ENCODE measurements around the gene ANO2. TPM values are rescaled to one million over a fixed set of nuclear protein-coding genes. Genes with fewer than 3 reads are reported as not detected.

ANO2 gene
- total and polyA plus RNA-seq, 4 donors = 2.4 to 30.8 (median 27.8) TPM; not detected in 1

- Histone ChIP-seq H3K9me3 (ENCODE audit: control insufficient read depth, low read length) (no peaks in the 10 kb centered on the region), H3K27me3 (ENCODE audit: control insufficient read depth in 1 of 2, insufficient read depth in 2 of 2, low read length in 1 of 2) (no peaks in the 10 kb centered on the region), H3K4me3 (ENCODE audit: low read length in 2 of 2) (no peak overlapping the region), H3K27ac (ENCODE audit: low read depth in 1 of 2, low read length in 2 of 2) (no peak overlapping the region), H3K36me3 (ENCODE audit: control insufficient read depth in 1 of 2, insufficient read depth in 2 of 2, low read length in 1 of 2) (no peaks in the 10 kb centered on the region), H3K4me1 (ENCODE audit: control insufficient read depth in 1 of 2, insufficient read depth in 2 of 2, low read length in 2 of 2) (no peaks in the 10 kb centered on the region)
- DNase-seq (no peak), ATAC-seq (ENCODE audit: low FRiP score) (no peak)
- WGBS, 2 donors = 90 to 91% methylated on average over 9 of the region's 9 CpGs
- intact Hi-C loops (cut with DNase I) = no loop called here
Observed at GRCh38 chr12:5809586-5809985, 135.5 kb downstream of the ANO2 start.

DNA sequence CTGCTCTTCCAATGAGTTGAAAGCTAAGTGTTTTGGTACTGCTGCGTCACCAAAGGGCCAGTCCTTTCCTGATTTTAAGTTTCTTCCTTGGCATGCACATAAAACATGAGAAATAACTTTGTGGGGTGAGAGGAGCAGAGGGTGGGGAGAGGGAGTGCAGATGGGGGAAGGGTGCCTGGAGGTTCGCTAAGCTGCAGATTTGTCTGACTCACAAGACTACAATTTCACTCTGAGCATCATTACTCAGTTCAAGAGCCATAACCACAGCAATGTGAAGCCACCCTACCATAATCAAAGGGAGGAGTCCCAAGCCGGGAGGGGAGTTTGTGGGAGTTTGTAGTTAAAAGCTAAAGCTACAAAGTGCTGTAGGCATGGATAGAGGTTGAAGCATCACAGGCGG is 136.1 kb downstream of the ANO2 start:
- Histone ChIP-seq H3K27ac (ENCODE audit: low read depth in 1 of 2, low read length in 2 of 2) (no peak overlapping the region), H3K36me3 (ENCODE audit: control insufficient read depth in 1 of 2, insufficient read depth in 2 of 2, low read length in 1 of 2) (no peaks in the 10 kb centered on the region), H3K4me3 (ENCODE audit: low read length in 2 of 2) (no peak overlapping the region), H3K27me3 (ENCODE audit: control insufficient read depth in 1 of 2, insufficient read depth in 2 of 2, low read length in 1 of 2) (no peaks in the 10 kb centered on the region), H3K4me1 (ENCODE audit: control insufficient read depth in 1 of 2, insufficient read depth in 2 of 2, low read length in 2 of 2) (no peaks in the 10 kb centered on the region), H3K9me3 (ENCODE audit: control insufficient read depth, low read length) (no peaks in the 10 kb centered on the region)
- DNase-seq = no peak
- intact Hi-C loops (cut with DNase I) = no loop called here
- WGBS, 2 donors = 73 to 80% methylated on average over 4 of the region's 4 CpGs
- no peak for ATAC-seq (ENCODE audit: low FRiP score)

GRCh38 chr12:5807514-5808219 is 137.4 kb downstream of the ANO2 start:
- WGBS, 2 donors = 66 to 70% methylated on average over 8 of the region's 8 CpGs
- no peak for DNase-seq
- Histone ChIP-seq H3K27ac (ENCODE audit: low read depth in 1 of 2, low read length in 2 of 2) (no peak overlapping the region), H3K4me3 (ENCODE audit: low read length in 2 of 2) (no peak overlapping the region), H3K4me1 (ENCODE audit: control insufficient read depth in 1 of 2, insufficient read depth in 2 of 2, low read length in 2 of 2) (no peaks in the 10 kb centered on the region), H3K9me3 (ENCODE audit: control insufficient read depth, low read length) (no peaks in the 10 kb centered on the region), H3K27me3 (ENCODE audit: control insufficient read depth in 1 of 2, insufficient read depth in 2 of 2, low read length in 1 of 2) (no peaks in the 10 kb centered on the region), H3K36me3 (ENCODE audit: control insufficient read depth in 1 of 2, insufficient read depth in 2 of 2, low read length in 1 of 2) (no peaks in the 10 kb centered on the region)
- ATAC-seq (ENCODE audit: low FRiP score) = no peak
- intact Hi-C loops (cut with DNase I) = no loop called here

GRCh38 chr12:5807090-5807414 is 138.0 kb downstream of the ANO2 start:
- DNase-seq = no peak
- no peaks in the 10 kb centered on the region for H3K27me3 ChIP-seq (ENCODE audit: control insufficient read depth in 1 of 2, insufficient read depth in 2 of 2, low read length in 1 of 2)
- H3K36me3 ChIP-seq (ENCODE audit: control insufficient read depth in 1 of 2, insufficient read depth in 2 of 2, low read length in 1 of 2) = no peaks in the 10 kb centered on the region
- no peak overlapping the region for H3K4me3 ChIP-seq (ENCODE audit: low read length in 2 of 2)
- WGBS, 2 donors = 71 to 78% methylated on average over 6 of the region's 6 CpGs
- no peaks in the 10 kb centered on the region for H3K9me3 ChIP-seq (ENCODE audit: control insufficient read depth, low read length)
- no peak for ATAC-seq (ENCODE audit: low FRiP score)
- intact Hi-C loops (cut with DNase I) = no loop called here
- H3K4me1 ChIP-seq (ENCODE audit: control insufficient read depth in 1 of 2, insufficient read depth in 2 of 2, low read length in 2 of 2) = no peaks in the 10 kb centered on the region
- no peak overlapping the region for H3K27ac ChIP-seq (ENCODE audit: low read depth in 1 of 2, low read length in 2 of 2)

DNA sequence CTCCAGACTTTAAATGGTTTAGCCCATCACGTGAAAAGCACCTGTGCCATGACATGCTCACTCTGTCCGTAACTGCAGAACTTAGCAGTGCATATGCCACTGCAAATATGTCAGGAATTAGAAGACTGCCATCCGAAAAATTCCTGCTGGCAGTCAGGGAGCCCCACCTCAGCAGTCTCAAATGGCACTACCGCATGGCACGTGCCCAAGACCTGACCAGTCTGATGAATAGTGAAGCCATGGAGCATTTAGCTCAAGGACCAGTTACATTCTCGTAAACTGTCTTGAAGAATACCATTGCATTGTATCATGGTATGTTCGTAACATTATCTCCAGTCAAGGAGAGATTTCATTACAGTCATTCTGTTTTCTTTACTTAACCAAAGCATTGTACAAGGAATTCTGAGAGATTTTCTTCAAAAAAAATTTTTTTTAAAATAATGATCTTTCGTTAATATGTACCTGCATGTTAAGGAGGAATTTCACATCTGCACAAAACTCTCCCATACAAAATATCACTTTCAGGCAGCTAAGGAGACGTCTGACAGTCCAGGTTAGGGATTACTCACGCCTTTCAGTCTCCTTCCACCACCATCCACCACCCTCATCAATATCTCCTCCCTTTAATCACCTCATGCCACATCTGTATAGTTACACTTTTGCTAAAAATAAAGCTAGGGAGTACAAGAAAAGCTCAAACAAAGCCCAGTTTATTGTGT is 138.5 kb downstream of the ANO2 start:
- Histone ChIP-seq H3K9me3 (ENCODE audit: control insufficient read depth, low read length) (no peaks in the 10 kb centered on the region), H3K27ac (ENCODE audit: low read depth in 1 of 2, low read length in 2 of 2) (no peak overlapping the region), H3K4me3 (ENCODE audit: low read length in 2 of 2) (no peak overlapping the region), H3K36me3 (ENCODE audit: control insufficient read depth in 1 of 2, insufficient read depth in 2 of 2, low read length in 1 of 2) (no peaks in the 10 kb centered on the region), H3K4me1 (ENCODE audit: control insufficient read depth in 1 of 2, insufficient read depth in 2 of 2, low read length in 2 of 2) (no peaks in the 10 kb centered on the region), H3K27me3 (ENCODE audit: control insufficient read depth in 1 of 2, insufficient read depth in 2 of 2, low read length in 1 of 2) (no peaks in the 10 kb centered on the region)
- DNase-seq = no peak
- 57 to 67% methylated on average over 10 of the region's 10 CpGs for WGBS, 2 donors
- intact Hi-C loops (cut with DNase I) = no loop called here
- ATAC-seq (ENCODE audit: low FRiP score) = no peak

DNA sequence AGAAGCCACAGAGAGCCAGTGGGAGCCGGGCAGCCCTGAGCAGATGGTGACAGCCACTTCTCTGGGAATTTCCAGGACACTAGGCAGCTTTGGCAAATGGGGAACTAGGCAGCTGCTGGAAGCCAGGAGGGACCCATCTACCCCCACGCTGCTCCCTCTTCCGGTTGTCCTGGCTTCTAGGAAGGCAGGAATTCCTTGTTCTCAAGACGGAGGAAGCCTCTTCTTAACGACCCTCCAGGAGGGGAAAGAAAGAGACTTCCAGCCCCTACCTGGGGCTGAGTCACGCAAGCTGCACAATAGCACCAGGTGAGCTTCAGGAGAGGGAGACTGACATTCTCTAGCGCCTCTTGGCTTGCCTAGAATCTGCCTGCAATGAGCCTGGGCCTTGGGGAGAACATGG is 141.5 kb downstream of the ANO2 start:
- H3K27ac ChIP-seq (ENCODE audit: low read depth in 1 of 2, low read length in 2 of 2) = no peak overlapping the region
- H3K4me1 ChIP-seq (ENCODE audit: control insufficient read depth in 1 of 2, insufficient read depth in 2 of 2, low read length in 2 of 2) = no peaks in the 10 kb centered on the region
- no peaks in the 10 kb centered on the region for H3K9me3 ChIP-seq (ENCODE audit: control insufficient read depth, low read length)
- DNase-seq = no peak
- intact Hi-C loops (cut with DNase I) = no loop called here
- WGBS, 2 donors = 92% methylated on average over 7 of the region's 7 CpGs
- no peaks in the 10 kb centered on the region for H3K27me3 ChIP-seq (ENCODE audit: control insufficient read depth in 1 of 2, insufficient read depth in 2 of 2, low read length in 1 of 2)
- ATAC-seq (ENCODE audit: low FRiP score) = no peak
- H3K36me3 ChIP-seq (ENCODE audit: control insufficient read depth in 1 of 2, insufficient read depth in 2 of 2, low read length in 1 of 2) = no peaks in the 10 kb centered on the region
- H3K4me3 ChIP-seq (ENCODE audit: low read length in 2 of 2) = no peak overlapping the region

- no peaks in the 10 kb centered on the region for H3K27me3 ChIP-seq (ENCODE audit: control insufficient read depth in 1 of 2, insufficient read depth in 2 of 2, low read length in 1 of 2)
- H3K9me3 ChIP-seq (ENCODE audit: control insufficient read depth, low read length) = no peaks in the 10 kb centered on the region
- H3K27ac ChIP-seq (ENCODE audit: low read depth in 1 of 2, low read length in 2 of 2) = no peak overlapping the region
- DNase-seq (no peak), ATAC-seq (ENCODE audit: low FRiP score) (no peak)
- H3K36me3 ChIP-seq (ENCODE audit: control insufficient read depth in 1 of 2, insufficient read depth in 2 of 2, low read length in 1 of 2) = no peaks in the 10 kb centered on the region
- intact Hi-C loops (cut with DNase I) = loop anchor here in 1 of 2 donors (5.0 kb wide), 1 partner anchor 371 kb away; no protein-coding TSS in a partner anchor
- no peaks in the 10 kb centered on the region for H3K4me1 ChIP-seq (ENCODE audit: control insufficient read depth in 1 of 2, insufficient read depth in 2 of 2, low read length in 2 of 2)
- WGBS, 2 donors = 48 to 53% methylated on average over 12 of the region's 12 CpGs
- no peak overlapping the region for H3K4me3 ChIP-seq (ENCODE audit: low read length in 2 of 2)
Observed at GRCh38 chr12:5798242-5799015, 146.6 kb downstream of the ANO2 start.

- 34 to 35% methylated on average over 9 of the region's 9 CpGs for WGBS, 2 donors
- ATAC-seq (ENCODE audit: low FRiP score) (no peak), DNase-seq (no peak)
- H3K4me3 ChIP-seq (ENCODE audit: low read length in 2 of 2) = no peak overlapping the region
- H3K4me1 ChIP-seq (ENCODE audit: control insufficient read depth in 1 of 2, insufficient read depth in 2 of 2, low read length in 2 of 2) = no peaks in the 10 kb centered on the region
- H3K36me3 ChIP-seq (ENCODE audit: control insufficient read depth in 1 of 2, insufficient read depth in 2 of 2, low read length in 1 of 2) = no peaks in the 10 kb centered on the region
- no peaks in the 10 kb centered on the region for H3K27me3 ChIP-seq (ENCODE audit: control insufficient read depth in 1 of 2, insufficient read depth in 2 of 2, low read length in 1 of 2)
- no peaks in the 10 kb centered on the region for H3K9me3 ChIP-seq (ENCODE audit: control insufficient read depth, low read length)
- no peak overlapping the region for H3K27ac ChIP-seq (ENCODE audit: low read depth in 1 of 2, low read length in 2 of 2)
- intact Hi-C loops (cut with DNase I) = loop anchor here (2.0 to 5.0 kb wide), 3 partner anchors 53 to 370 kb away; no protein-coding TSS in a partner anchor
Observed at GRCh38 chr12:5797661-5798060, 147.4 kb downstream of the ANO2 start.

All from aorta (tissue), 5 donors.